ENCODE results near the gene CCDC188.

Gene CCDC188

DNA sequence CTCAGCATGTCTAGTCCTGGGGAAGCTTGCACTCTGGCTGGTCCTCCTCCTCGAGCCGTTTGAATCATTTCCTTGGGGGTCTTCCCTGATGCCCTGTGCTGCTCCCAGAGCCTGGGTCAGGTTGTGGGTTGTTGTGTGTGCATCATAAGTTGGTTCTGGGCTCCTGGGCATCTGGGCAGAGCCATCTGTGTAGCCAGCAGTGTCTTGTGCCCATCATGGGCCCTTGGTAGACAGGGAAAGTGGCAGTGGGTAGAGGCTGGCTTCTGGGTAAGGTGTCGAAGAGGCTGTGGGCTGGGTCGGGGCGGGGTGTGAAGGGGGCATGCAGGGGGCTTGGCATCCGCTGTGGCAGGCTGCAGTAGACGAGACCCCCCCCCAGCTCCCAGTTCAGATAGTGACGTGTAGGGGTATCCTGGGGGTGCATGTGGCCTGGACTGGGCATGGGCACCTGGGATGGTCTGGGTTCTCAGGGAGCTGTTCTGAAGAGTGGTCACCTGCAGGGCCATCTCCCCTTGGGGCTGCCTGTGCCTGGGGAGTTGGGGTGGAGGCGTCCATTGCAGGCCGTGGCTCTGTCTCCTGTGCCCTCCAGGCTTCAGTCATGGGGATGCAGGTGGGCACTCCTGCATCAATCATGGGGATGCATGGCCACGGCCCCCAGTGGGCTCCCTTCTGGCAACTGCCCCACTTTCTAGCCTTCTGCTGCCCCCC is 26.6 kb downstream of the CCDC188 start:
- CTCF ChIA-PET, result no interaction called here
- no peak for TF ChIP-seq SUZ12 (IDR thresholded peaks at IDR 0.05)
- no peak for TF ChIP-seq ZNF384 (IDR thresholded peaks at IDR 0.05)
- no peak for TF ChIP-seq TARDBP (IDR thresholded peaks at IDR 0.05)
- no peak for TF ChIP-seq L3MBTL2 (conservative IDR thresholded peaks at IDR 0.05)
- no peak for TF ChIP-seq CTBP1 (IDR thresholded peaks at IDR 0.05; ENCODE audit: borderline replicate concordance)
- TF ChIP-seq FOXK2 (IDR thresholded peaks at IDR 0.05), result no peak
- TF ChIP-seq ARNT (IDR thresholded peaks at IDR 0.05), result no peak
- TF ChIP-seq NFRKB (IDR thresholded peaks at IDR 0.05), result no peak
- TF ChIP-seq BHLHE40 (IDR thresholded peaks at IDR 0.05; ENCODE audit: borderline replicate concordance), result no peak
- TF ChIP-seq, protein P1, sequence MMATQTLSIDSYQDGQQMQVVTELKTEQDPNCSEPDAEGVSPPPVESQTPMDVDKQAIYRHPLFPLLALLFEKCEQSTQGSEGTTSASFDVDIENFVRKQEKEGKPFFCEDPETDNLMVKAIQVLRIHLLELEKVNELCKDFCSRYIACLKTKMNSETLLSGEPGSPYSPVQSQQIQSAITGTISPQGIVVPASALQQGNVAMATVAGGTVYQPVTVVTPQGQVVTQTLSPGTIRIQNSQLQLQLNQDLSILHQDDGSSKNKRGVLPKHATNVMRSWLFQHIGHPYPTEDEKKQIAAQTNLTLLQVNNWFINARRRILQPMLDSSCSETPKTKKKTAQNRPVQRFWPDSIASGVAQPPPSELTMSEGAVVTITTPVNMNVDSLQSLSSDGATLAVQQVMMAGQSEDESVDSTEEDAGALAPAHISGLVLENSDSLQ (IDR thresholded peaks at IDR 0.05), result no peak
- no peak for TF ChIP-seq SP1 (IDR thresholded peaks at IDR 0.05)
- no peak for TF ChIP-seq FOXA1 (IDR thresholded peaks at IDR 0.05)
- TF ChIP-seq ELF4 (IDR thresholded peaks at IDR 0.05), result no peak
- no peak for TF ChIP-seq FOXM1 (IDR thresholded peaks at IDR 0.05; ENCODE audit: borderline replicate concordance)
- TF ChIP-seq HDGF (IDR thresholded peaks at IDR 0.05; ENCODE audit: borderline replicate concordance), result no peak
- TF ChIP-seq LEF1 (IDR thresholded peaks at IDR 0.05; ENCODE audit: borderline replicate concordance), result no peak
- POLR2A ChIA-PET, result interaction anchor here (0.8 to 1.0 kb wide), 2 partner anchors 12 to 44 kb away, joined by 3 read pairs; partner anchors contain the start of gene DGCR8
- no peak for DNase-seq (ENCODE audit: extremely low spot score)

DNA sequence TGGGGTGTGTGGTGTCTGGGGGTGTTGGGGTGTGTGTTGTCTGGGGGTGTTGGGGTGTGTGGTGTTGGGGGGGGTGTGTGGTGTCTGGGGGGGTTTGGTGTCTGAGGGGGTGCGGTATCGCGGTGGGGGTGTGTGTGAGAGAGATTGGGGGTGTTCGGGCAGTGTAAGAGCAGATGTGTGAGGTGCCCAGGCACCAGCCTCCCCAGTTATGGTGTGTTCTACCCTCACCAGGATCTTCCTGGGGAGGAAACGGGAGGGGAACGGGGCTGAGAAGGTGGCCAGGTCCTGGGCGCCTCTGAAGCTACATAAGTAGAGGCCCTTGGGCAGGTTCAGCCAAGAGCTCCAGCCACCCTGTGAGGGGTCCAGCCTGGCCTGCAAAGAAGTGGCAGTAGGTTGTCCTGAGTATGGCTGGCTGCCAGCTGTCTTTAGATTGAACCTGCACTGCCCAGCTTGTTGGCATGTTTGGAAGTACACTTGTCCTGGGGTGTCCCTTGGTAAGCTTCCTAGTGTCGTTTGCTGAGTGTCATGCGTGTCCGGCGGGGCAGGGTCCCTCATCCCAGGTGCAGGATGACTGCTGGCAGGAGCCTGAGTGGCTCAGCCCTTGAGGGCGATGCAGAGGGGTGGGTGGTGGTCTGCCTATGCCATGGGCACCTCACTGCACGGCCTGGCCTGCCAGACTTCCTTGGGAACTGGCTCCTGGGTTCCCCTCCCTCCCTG is 27.3 kb downstream of the CCDC188 start:
- POLR2A ChIA-PET, result interaction anchor here (0.8 to 1.0 kb wide), 2 partner anchors 11 to 44 kb away, joined by 3 read pairs; partner anchors contain the start of gene DGCR8
- no peak for DNase-seq (ENCODE audit: extremely low spot score)
- TF ChIP-seq SP1 (IDR thresholded peaks at IDR 0.05), result no peak
- no peak for TF ChIP-seq FOXA1 (IDR thresholded peaks at IDR 0.05)
- TF ChIP-seq SUZ12 (IDR thresholded peaks at IDR 0.05), result no peak
- TF ChIP-seq BHLHE40 (IDR thresholded peaks at IDR 0.05; ENCODE audit: borderline replicate concordance), result no peak
- TF ChIP-seq LEF1 (IDR thresholded peaks at IDR 0.05; ENCODE audit: borderline replicate concordance), result no peak
- TF ChIP-seq HDGF (IDR thresholded peaks at IDR 0.05; ENCODE audit: borderline replicate concordance), result no peak
- no peak for TF ChIP-seq FOXM1 (IDR thresholded peaks at IDR 0.05; ENCODE audit: borderline replicate concordance)
- TF ChIP-seq L3MBTL2 (conservative IDR thresholded peaks at IDR 0.05), result no peak
- TF ChIP-seq TARDBP (IDR thresholded peaks at IDR 0.05), result no peak
- TF ChIP-seq NFRKB (IDR thresholded peaks at IDR 0.05), result no peak
- TF ChIP-seq ELF4 (IDR thresholded peaks at IDR 0.05), result no peak
- TF ChIP-seq FOXK2 (IDR thresholded peaks at IDR 0.05), result no peak
- TF ChIP-seq ARNT (IDR thresholded peaks at IDR 0.05), result no peak
- TF ChIP-seq, protein P1 (IDR thresholded peaks at IDR 0.05), result no peak
- no peak for TF ChIP-seq CTBP1 (IDR thresholded peaks at IDR 0.05; ENCODE audit: borderline replicate concordance)
- no peak for TF ChIP-seq ZNF384 (IDR thresholded peaks at IDR 0.05)
- CTCF ChIA-PET, result no interaction called here

DNA sequence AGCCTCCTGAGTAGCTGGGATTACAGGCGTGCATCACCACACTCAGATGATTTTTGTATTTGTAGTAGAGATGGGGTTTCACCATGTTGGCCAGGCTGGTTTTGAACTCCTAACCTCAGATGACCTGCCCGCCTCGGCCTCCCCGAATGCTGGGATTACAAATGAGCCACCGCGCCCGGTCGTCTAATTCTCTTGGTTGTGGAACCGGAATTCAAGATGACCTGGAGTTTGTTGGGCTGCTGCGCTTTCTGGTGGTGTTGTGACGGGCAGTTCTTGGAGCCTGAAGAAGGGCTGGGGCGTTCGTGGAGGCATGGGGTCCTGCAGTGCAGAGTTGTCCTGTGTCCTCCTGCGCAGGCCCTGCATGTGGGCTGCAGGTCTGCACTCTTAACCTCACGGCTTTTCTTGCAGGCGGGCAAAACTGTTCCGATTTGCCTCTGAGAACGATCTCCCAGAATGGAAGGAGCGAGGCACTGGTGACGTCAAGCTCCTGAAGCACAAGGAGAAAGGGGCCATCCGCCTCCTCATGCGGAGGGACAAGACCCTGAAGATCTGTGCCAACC is 28.9 kb downstream of the CCDC188 start:
- ChIA-PET POLR2A (no interaction called here), CTCF (no interaction called here)
- DNase-seq (ENCODE audit: extremely low spot score), result no peak
- no peak for TF ChIP-seq ARNT (IDR thresholded peaks at IDR 0.05)
- no peak for TF ChIP-seq ZNF384 (IDR thresholded peaks at IDR 0.05)
- no peak for TF ChIP-seq FOXK2 (IDR thresholded peaks at IDR 0.05)
- no peak for TF ChIP-seq LEF1 (IDR thresholded peaks at IDR 0.05; ENCODE audit: borderline replicate concordance)
- TF ChIP-seq HDGF (IDR thresholded peaks at IDR 0.05; ENCODE audit: borderline replicate concordance), result no peak
- TF ChIP-seq CTBP1 (IDR thresholded peaks at IDR 0.05; ENCODE audit: borderline replicate concordance), result no peak
- TF ChIP-seq SUZ12 (IDR thresholded peaks at IDR 0.05), result no peak
- TF ChIP-seq FOXM1 (IDR thresholded peaks at IDR 0.05; ENCODE audit: borderline replicate concordance), result no peak
- TF ChIP-seq BHLHE40 (IDR thresholded peaks at IDR 0.05; ENCODE audit: borderline replicate concordance), result no peak
- no peak for TF ChIP-seq NFRKB (IDR thresholded peaks at IDR 0.05)
- TF ChIP-seq, protein P1 (IDR thresholded peaks at IDR 0.05), result no peak
- no peak for TF ChIP-seq ELF4 (IDR thresholded peaks at IDR 0.05)
- TF ChIP-seq TARDBP (IDR thresholded peaks at IDR 0.05), result no peak
- TF ChIP-seq FOXA1 (IDR thresholded peaks at IDR 0.05), result no peak
- no peak for TF ChIP-seq L3MBTL2 (conservative IDR thresholded peaks at IDR 0.05)
- no peak for TF ChIP-seq SP1 (IDR thresholded peaks at IDR 0.05)

DNA sequence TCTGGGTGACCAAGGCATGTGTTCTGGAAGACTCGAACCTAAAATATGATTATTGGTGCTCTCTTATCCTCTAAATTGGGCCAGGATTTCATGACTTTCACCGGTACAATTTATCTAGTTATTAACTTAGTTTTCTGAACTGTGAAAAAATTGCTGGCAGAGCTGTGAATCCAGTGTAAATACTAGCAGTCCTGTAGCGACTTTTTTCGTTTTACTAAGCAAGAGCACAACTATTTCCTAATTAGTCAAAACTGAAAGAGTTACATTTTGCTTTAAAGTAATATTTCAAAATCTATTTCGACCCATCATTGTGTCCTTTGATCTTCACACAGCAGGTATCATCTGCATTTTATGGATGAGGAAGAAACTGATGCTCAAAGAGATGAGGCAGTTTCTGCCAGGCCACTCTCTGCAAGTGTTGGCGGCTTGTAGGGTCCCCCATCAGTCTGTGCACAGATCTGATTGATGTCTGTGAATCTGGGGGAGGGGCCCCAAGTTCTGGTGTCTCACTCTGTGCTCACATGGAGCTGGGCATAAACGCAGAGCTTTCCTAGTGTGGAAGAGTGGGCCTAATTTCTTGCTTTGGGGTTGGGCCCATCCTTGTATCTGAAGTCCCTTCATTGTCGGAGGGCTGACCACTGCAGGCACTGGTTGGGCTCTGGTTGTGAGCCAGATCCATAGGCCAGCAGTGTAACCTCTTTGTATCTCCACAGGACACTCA is 32.4 kb downstream of the CCDC188 start:
- DNase-seq (ENCODE audit: extremely low spot score), result no peak
- TF ChIP-seq HDGF (IDR thresholded peaks at IDR 0.05; ENCODE audit: borderline replicate concordance), result peak; percentile 61; the same call in 1 of the 2 replicates
- TF ChIP-seq BHLHE40 (IDR thresholded peaks at IDR 0.05; ENCODE audit: borderline replicate concordance), result no peak
- no peak for TF ChIP-seq SP1 (IDR thresholded peaks at IDR 0.05)
- no peak for TF ChIP-seq TARDBP (IDR thresholded peaks at IDR 0.05)
- no peak for TF ChIP-seq FOXA1 (IDR thresholded peaks at IDR 0.05)
- no peak for TF ChIP-seq ELF4 (IDR thresholded peaks at IDR 0.05)
- no peak for TF ChIP-seq FOXM1 (IDR thresholded peaks at IDR 0.05; ENCODE audit: borderline replicate concordance)
- TF ChIP-seq, protein P1 (IDR thresholded peaks at IDR 0.05), result no peak
- CTCF ChIA-PET, result no interaction called here
- POLR2A ChIA-PET, result interaction anchor here (1.2 to 5.0 kb wide), 4 partner anchors 8 to 102 kb away, joined by 4 to 51 read pairs (median 14); partner anchors contain the start of genes DGCR8 and ZDHHC8
